ENCODE results near the gene LACTB. TPM values are rescaled to one million over a fixed set of nuclear protein-coding genes. Genes with fewer than 3 reads are reported as not detected.

The LACTB gene
- total RNA-seq, 4 donors from 2014 or later: 9.7 to 22.6 (median 12.1) TPM

DNA sequence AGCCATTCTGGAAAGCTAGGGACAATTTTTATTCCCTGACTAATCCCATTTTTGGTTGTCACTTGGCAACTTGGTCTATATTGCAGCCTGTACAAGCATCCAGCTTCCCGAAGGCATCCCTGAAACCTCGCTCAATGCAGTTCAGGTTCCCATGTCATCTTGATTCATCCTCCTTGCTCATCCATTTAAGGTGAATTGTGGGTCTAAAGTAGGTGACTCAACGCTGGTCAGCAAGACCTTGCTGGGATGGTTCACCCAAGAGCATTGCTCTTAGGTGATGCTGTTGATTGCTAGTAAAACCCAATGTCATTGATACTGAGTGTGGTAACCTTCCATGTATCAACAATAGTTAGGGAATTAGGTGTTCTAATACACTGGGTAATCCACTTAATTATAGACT lies 54.6 kb downstream of the LACTB start:
- TF ChIP-seq, protein P1, sequence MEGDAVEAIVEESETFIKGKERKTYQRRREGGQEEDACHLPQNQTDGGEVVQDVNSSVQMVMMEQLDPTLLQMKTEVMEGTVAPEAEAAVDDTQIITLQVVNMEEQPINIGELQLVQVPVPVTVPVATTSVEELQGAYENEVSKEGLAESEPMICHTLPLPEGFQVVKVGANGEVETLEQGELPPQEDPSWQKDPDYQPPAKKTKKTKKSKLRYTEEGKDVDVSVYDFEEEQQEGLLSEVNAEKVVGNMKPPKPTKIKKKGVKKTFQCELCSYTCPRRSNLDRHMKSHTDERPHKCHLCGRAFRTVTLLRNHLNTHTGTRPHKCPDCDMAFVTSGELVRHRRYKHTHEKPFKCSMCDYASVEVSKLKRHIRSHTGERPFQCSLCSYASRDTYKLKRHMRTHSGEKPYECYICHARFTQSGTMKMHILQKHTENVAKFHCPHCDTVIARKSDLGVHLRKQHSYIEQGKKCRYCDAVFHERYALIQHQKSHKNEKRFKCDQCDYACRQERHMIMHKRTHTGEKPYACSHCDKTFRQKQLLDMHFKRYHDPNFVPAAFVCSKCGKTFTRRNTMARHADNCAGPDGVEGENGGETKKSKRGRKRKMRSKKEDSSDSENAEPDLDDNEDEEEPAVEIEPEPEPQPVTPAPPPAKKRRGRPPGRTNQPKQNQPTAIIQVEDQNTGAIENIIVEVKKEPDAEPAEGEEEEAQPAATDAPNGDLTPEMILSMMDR (IDR thresholded peaks at IDR 0.05): no peak
- no peak for TF ChIP-seq POLR2A (IDR thresholded peaks at IDR 0.05)
- no peak for DNase-seq
- no peak overlapping the region for H3K4me3 ChIP-seq
- no peaks in the 10 kb centered on the region for H3K27me3 ChIP-seq
- no peaks in the 10 kb centered on the region for H3K9me3 ChIP-seq
- no peaks in the 10 kb centered on the region for H3K36me3 ChIP-seq
- 79 to 96% methylated on average over 3 of the region's 3 CpGs for WGBS, 2 donors
- no peak overlapping the region for H3K27ac ChIP-seq
- intact Hi-C loops (cut with DNase I): no loop called here
- peaks cover 0 to 1% (median 0%) of the 10 kb centered on the region in 3 donors for H3K4me1 ChIP-seq

DNA sequence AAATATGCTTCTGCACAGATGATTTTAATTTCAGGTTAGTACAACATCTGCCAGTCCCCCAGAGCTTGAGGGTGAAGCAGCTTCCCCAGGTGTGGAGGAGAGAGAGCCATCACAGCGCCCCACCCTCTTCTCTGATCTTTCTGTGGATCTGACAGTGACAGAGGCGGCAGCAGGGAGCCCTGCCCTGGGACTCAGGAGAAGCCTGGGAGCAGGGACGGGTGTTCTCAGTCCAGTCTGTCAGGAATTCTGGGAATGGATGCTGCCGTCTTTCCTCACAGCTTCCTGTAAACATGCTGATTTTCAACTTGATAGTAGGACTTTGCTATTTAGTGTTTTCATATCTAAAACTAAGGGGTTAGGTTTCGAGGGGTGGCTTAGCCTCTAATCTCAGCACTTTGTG lies 56.4 kb downstream of the LACTB start:
- Histone ChIP-seq H3K36me3 (no peaks in the 10 kb centered on the region), H3K9me3 (no peaks in the 10 kb centered on the region), H3K4me3 (no peak overlapping the region), H3K27me3 (no peaks in the 10 kb centered on the region), H3K27ac (no peak overlapping the region), H3K4me1 (peaks cover 0 to 4% (median 0%) of the 10 kb centered on the region in 3 donors)
- no peak for DNase-seq
- no peak for TF ChIP-seq POLR2A (IDR thresholded peaks at IDR 0.05)
- TF ChIP-seq, protein P1 (IDR thresholded peaks at IDR 0.05): no peak
- 20 to 62% methylated on average over 2 to 5 of the region's 5 CpGs for WGBS, 2 donors
- intact Hi-C loops (cut with DNase I): no loop called here

DNA sequence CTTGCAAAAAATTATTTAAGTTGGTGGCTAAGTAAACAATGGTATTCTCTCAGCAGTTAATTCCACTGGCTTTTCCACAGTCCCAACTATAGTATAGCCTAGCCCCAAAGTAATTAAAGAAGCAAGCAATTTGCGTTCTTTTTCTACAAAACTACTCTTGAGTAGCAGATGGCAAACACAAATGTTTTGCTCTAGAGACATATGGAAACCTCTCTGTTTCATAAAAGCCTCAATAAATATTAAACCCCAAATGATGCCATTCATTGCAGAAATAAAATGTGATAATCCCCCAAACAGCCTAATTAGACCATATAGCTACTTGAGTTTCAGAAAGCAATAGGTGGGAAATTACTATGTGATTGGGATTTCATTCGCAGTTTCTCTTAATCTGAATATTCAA lies 59.1 kb downstream of the LACTB start:
- DNase-seq: no peak
- Histone ChIP-seq H3K27me3 (no peaks in the 10 kb centered on the region), H3K27ac (no peak overlapping the region), H3K9me3 (no peaks in the 10 kb centered on the region), H3K4me3 (no peak overlapping the region), H3K4me1 (peaks cover 0 to 5% (median 0%) of the 10 kb centered on the region in 3 donors), H3K36me3 (no peaks in the 10 kb centered on the region)
- 95% methylated on average over 2 of the region's 2 CpGs for WGBS, 2 donors
- intact Hi-C loops (cut with DNase I): no loop called here
- no peak for TF ChIP-seq POLR2A (IDR thresholded peaks at IDR 0.05)
- TF ChIP-seq, protein P1 (IDR thresholded peaks at IDR 0.05): no peak

DNA sequence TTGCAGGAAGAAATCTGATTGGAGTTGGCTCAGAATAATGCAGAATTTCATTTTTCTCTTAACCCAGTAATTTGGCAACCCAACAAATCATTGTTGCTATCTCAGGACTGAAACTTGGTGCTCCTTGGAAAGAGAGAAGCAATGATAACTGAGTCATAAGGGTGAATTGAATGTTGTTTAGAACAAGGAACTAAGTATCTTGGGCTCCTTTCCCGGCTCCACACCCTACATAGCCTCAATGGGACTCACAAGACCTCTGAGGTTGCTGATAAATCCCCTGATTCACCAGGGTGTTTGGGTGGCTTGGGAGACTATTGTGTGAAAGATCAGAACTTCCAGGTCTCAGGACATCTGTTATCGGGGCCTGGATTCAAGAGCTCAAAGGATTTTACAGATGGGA lies 60.0 kb downstream of the LACTB start:
- intact Hi-C loops (cut with DNase I): no loop called here
- 44 to 54% methylated on average over 2 of the region's 2 CpGs for WGBS, 2 donors
- Histone ChIP-seq H3K4me1 (peaks cover 0 to 14% (median 3%) of the 10 kb centered on the region in 3 donors), H3K27ac (no peak overlapping the region), H3K36me3 (no peaks in the 10 kb centered on the region), H3K9me3 (no peaks in the 10 kb centered on the region), H3K4me3 (no peak overlapping the region), H3K27me3 (no peaks in the 10 kb centered on the region)
- DNase-seq: no peak
- TF ChIP-seq, protein P1 (IDR thresholded peaks at IDR 0.05): no peak
- no peak for TF ChIP-seq POLR2A (IDR thresholded peaks at IDR 0.05)

DNA sequence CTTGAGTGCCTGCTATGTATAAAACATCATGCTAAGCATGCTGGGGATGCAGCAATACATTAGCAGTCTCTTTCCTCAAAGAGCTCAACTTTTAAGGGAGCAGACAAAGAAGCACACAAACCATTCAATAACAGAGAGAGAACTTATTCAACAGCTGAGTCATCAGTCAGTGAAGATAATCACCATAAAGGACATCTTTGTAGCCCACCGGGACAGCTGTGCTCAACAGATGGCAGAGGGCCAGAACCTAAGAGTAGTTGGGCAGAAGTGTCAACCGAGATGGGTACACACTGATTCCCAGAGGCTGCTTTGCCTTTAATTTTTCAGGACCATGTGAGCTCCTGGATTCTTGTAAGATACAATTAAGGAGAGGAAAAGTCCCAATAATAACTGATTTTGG lies 63.5 kb downstream of the LACTB start:
- Histone ChIP-seq H3K9me3 (no peaks in the 10 kb centered on the region), H3K27me3 (no peaks in the 10 kb centered on the region), H3K27ac (no peak overlapping the region), H3K4me1 (peaks cover 0 to 36% (median 7%) of the 10 kb centered on the region in 3 donors), H3K36me3 (no peaks in the 10 kb centered on the region), H3K4me3 (no peak overlapping the region)
- intact Hi-C loops (cut with DNase I): no loop called here
- TF ChIP-seq, protein P1 (IDR thresholded peaks at IDR 0.05): no peak
- DNase-seq: no peak
- whole genome bisulfite sequencing, 2 donors: 38 to 64% methylated on average over 2 of the region's 2 CpGs

All from esophagus squamous epithelium (tissue), 5 donors.